NCI-H69 (cell line): ENCODE results near the gene ENO2.
A peak's percentile ranks its signal among the peaks of the same experiment; 100 is the strongest.

ENCODE experiments used
- DNase-seq: peaks from one replicate; lab custom pipeline; 2025; lab: John Stamatoyannopoulos, UW

Gene ENO2

DNA sequence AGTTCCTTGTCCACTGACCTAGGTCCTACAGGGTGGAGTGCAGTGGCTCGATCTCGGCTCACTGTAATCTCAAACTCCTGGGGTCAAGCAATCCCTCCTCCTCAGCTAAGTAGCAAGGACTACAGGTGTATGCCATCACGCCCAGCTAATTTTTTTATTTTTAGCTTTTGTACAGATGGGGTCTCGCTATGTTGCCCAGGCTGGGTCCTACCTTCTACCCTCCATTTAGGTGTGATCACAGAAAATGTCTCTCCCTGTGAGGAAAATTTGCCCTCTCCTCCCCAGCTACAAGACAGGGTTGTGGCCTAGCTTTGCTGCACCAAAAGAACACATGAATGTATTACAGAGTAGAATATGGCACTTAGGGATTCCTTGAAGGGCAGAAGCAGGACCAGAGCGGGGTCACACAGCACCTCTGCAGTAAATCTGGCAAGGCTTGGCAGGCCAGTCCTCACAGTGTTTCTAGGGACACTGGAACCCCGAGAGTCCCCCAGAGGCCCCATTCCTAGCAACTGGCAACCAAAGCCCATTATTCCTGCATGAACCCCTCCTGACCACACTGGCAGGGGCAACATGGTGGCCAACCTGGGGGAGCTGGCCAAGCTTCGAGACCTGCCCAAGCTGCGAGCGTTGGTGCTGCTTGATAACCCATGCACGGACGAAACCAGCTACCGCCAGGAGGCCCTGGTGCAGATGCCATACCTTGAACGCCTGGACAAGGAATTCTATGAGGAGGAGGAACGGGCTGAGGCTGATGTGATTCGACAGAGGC lies 2.0 kb upstream of the ENO2 start:
- no peak for DNase-seq

DNA sequence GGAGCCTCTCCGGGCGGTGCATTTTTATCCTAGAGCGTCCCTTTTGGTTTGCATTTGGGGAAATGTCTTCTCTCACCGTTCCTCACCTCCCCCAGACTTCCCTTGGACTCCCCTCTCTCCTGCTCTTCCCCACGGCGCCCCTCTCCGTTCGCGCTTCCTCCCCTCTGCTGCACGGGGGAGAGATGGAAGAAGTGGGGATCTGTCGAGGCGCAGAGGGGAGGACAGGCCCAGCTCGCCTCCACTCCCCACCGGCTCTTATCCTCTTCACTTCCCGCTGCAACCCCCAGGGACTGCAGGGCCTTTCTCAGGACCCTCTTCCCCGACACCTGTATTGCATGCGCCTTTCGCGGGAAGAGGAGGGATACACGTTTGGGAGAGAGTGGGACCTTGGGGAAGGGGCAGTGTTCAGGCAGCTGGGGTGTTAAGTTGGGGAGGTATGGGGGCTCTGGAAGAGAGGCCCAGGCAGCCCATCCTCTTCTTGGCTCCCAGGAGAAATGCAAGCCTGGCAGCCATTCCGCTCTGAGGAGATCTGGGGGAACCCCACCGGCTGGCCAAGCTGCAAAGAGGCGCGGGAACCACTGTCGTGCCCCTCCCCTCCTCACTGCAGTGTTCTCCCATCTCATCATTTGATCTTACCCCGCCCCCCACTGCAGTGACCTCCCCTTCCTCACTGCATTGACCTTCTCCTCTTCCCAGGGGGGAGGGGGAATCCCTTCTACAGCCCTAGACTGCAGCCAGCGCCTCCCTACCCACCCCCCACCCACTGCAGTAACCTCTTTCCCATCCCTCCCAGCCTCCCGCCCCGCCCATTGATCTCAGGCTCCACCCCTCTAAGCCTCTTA lies 788 bp downstream of the ENO2 start:
- peak; percentile 62 for DNase-seq

DNA sequence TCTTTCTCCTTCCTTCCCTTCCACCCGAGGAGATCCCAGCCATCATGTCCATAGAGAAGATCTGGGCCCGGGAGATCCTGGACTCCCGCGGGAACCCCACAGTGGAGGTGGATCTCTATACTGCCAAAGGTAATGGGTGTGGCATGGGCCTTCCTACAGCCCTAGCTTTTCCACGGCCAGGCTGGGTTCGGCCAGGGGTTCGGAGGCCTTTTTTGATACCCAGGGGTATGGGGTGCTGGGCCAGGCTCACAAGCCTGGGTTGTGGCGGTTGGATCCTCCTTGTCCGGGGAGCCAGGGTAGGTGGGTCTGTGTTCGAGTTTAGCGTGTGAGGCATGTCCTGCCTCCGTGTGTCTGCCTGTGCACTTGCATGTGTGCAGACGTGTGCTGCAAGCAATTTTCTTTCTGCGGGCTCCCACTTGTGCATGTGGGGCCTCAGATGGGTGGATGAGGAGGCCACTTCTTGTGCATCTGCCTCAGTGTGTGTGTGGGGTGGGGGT lies 1.5 kb downstream of the ENO2 start:
- DNase-seq, result no peak

DNA sequence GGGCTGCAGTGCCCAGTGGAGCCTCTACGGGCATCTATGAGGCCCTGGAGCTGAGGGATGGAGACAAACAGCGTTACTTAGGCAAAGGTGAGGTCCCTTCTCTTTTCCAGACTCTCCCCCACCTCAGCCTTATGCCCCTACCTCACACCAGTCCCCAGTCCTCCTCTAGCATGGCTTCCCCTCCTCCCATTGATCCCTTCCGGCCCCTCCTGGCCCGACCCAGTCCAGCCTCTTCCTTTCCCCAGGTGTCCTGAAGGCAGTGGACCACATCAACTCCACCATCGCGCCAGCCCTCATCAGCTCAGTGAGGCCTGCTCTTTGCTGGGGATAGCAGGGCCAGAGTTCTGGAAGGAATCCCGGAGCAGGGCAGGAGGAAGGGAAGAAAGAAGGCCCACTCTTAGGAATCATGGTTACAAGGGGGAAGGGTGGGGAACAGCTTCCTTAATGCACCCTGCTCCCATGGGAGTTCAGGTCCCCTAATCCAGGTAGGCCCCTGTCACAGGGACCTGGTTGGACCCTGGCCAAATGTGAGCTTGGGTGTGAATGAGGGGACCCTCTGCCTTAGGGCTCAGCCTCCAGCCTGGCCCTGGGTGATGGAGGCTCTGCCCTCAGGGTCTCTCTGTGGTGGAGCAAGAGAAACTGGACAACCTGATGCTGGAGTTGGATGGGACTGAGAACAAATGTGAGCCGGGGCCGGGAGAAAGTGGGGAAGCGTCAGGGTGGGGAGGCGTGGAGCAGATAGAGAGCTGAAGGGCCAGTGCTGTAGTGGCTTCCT lies 2.2 kb downstream of the ENO2 start:
- DNase-seq, result no peak

DNA sequence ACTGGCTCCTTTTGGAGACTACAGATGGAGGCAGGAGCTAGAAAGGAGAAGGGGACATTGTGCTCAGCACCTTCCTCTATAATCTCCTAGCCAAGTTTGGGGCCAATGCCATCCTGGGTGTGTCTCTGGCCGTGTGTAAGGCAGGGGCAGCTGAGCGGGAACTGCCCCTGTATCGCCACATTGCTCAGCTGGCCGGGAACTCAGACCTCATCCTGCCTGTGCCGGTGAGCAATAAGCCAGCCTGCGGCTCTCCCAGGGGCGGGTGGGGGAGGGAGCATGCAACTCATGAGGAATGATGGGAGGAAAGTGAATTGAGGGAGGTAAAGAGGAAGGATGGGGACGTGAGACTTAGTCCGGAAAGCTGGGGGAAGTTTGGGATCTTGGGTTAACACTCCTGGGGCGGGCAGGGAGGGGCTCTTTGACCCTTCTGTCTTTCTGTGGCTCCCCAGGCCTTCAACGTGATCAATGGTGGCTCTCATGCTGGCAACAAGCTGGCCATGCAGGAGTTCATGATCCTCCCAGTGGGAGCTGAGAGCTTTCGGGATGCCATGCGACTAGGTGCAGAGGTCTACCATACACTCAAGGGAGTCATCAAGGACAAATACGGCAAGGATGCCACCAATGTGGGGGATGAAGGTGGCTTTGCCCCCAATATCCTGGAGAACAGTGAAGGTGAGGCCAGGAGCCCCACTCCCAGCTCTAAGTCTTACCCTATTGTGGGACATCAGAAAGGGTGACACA lies 3.3 kb downstream of the ENO2 start:
- DNase-seq, result no peak

DNA sequence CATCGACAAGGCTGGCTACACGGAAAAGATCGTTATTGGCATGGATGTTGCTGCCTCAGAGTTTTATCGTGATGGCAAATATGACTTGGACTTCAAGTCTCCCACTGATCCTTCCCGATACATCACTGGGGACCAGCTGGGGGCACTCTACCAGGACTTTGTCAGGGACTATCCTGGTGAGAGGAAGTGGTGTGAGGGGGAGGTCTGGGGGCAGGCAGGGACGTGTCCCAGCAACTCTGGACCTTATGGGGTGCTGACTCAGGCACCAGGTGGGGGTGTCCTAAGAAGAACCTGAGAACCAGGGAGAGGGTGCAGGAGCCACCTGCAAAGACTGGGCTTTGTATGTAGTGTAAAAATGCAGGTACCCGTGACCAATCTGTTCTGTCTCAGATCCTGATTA lies 5.2 kb downstream of the ENO2 start:
- DNase-seq, result no peak

DNA sequence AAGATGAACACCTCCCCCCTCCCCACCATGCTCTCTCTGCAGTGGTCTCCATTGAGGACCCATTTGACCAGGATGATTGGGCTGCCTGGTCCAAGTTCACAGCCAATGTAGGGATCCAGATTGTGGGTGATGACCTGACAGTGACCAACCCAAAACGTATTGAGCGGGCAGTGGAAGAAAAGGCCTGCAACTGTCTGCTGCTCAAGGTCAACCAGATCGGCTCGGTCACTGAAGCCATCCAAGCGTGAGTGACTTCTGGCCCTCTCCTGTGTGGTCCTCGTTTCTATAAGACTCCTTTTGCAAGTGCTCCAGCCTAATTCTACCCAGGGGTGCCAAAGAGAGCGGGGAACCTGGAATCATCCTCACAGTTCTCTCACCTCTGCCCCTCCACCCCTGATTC lies 7.2 kb downstream of the ENO2 start:
- no peak for DNase-seq

DNA sequence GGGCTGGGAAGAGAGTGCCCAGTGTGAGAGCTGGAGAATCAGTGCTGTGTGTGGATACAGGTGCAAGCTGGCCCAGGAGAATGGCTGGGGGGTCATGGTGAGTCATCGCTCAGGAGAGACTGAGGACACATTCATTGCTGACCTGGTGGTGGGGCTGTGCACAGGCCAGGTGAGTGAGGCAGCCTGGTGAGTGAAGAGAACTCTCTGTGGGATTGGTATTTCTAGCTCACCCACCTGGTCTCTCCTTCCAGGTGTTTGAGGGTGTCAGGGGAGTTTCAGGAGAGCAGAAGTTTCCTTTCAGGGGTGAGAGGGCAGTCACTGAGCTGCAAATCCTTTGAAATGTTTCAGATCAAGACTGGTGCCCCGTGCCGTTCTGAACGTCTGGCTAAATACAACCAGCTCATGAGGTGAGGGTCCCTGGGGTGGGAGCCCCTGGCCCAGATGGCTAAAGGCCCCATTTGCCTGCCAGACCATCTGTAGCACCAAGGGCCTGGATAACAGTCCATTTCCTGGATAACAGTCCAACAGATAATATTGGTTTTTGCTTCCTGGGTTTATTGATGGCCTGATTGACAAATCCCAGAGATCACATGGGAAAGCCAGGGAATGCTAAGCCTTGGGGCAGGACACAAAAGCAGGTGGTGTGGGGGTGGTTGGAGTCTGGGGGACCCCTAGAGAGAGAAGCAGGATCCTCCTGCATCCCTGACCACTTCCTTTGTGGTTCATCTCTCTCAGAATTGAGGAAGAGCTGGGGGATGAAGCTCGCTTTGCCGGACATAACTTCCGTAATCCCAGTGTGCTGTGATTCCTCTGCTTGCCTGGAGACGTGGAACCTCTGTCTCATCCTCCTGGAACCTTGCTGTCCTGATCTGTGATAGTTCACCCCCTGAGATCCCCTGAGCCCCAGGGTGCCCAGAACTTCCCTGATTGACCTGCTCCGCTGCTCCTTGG lies 7.9 kb downstream of the ENO2 start:
- DNase-seq, result no peak

DNA sequence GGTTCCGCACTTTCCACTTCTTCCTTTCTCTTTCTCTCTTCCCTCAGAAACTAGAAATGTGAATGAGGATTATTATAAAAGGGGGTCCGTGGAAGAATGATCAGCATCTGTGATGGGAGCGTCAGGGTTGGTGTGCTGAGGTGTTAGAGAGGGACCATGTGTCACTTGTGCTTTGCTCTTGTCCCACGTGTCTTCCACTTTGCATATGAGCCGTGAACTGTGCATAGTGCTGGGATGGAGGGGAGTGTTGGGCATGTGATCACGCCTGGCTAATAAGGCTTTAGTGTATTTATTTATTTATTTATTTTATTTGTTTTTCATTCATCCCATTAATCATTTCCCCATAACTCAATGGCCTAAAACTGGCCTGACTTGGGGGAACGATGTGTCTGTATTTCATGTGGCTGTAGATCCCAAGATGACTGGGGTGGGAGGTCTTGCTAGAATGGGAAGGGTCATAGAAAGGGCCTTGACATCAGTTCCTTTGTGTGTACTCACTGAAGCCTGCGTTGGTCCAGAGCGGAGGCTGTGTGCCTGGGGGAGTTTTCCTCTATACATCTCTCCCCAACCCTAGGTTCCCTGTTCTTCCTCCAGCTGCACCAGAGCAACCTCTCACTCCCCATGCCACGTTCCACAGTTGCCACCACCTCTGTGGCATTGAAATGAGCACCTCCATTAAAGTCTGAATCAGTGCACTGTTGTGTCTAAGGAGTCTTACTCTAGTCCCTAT lies 8.8 kb downstream of the ENO2 start:
- DNase-seq, result no peak

DNA sequence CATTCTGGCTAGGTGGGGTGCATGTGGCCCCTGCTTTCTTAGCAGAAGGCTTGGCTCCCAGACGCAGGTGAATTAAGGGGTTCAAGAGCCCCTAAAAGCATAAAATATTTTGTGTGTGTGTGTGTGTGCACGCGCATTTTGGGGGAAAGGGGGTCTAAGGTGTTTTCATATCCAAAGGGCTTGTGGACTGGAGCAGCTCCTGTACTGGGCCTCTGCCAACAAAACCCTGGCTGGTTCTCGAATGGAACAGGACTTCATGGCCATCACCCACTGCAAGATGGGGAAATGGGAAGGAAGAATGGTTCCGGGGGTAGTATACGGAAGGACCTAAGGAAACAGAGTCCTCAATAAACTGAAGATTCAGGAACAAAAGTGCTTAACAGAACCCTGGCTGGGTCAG lies 9.5 kb downstream of the ENO2 start:
- DNase-seq, result no peak

DNA sequence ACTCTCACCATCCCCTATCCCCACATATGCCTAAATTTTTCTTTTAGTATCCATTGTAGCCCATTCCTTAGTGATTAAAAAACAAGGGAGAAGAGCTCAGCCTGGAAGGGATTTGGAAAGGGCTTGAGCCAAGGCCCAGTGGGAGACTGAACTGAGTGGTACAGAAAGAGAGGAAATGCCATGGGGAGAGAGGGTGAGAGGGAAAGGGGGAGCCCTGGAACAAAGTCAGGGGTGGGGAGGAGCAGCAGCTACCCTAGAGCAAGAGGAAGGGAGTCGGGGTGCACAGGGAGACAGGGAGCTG lies 10.8 kb downstream of the ENO2 start:
- DNase-seq, result peak; percentile 69

DNA sequence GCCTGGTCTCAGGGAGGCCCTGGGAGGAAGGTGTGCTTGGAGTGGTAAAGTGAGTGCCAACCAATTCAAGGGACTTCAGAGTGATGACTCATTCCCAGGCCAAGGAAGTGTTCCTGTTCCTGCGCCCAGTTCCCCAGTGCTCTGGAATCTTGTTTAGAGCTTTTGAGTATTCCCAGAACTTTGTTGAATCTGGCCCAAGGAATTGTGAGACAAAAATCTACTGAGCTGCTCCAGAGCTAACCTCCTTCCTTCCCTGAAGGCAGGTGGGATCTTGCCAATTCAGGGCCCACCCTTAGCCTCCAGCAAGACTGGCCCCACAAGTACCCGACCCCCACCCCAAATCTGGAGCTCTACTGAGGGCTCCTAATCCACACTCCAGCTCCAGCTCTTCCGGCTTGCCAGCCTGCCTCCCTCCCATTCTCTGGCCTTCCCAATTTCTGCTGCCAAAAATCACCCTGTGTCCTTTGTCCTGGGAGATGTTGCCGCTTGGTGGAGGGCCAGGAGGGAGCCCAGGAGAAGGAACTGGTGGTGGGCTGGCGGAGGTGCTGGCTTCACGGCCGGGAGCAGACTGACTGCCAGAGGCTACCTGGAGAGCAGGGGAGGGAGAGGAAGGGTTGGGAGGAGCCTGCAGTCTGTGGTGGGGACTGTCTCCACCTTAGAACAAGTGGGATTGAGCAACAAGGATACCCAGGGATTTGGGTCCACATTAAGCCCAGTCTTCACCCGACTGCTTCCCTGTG lies 11.3 kb downstream of the ENO2 start:
- peak; percentile 76 for DNase-seq

DNA sequence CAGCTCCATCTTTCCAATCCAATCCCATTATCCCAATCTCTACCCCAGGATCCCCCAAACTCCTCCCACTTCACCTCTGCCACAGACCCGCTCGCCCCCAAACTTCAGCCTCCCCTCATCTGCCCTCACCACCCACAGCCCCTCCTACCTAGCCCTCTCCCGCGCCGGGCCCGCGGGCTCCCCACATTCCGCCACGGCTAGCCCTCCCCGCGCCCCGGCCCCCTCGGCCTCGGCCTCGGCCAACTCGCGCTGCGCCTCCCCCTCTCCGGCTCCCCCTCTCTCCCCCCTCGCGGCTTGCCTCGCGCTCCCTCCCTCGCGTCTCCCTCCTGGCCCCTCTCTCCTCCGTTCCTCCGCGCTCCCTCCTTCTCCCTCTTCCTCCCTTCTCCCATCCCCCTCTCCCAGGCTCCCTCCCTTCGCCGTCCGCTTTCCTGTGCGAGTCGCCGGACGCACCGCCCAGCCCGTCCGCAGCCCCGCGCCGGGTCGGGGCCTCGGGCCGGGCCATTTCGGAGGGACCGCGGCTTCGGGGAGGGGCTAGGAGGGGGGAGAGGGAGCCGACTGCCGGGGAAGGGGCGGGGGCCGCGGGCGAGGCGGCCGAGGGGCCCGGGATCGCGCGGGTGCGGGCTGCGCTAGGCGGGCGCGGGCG lies 13.1 kb downstream of the ENO2 start, which contains the start of gene ATN1:
Gene ATN1 (plus strand): TSS at position 581 of the 643 bp plus-strand sequence. CDS start 6,043 bp downstream, outside the sequence.
- peak; percentile 92 for DNase-seq

DNA sequence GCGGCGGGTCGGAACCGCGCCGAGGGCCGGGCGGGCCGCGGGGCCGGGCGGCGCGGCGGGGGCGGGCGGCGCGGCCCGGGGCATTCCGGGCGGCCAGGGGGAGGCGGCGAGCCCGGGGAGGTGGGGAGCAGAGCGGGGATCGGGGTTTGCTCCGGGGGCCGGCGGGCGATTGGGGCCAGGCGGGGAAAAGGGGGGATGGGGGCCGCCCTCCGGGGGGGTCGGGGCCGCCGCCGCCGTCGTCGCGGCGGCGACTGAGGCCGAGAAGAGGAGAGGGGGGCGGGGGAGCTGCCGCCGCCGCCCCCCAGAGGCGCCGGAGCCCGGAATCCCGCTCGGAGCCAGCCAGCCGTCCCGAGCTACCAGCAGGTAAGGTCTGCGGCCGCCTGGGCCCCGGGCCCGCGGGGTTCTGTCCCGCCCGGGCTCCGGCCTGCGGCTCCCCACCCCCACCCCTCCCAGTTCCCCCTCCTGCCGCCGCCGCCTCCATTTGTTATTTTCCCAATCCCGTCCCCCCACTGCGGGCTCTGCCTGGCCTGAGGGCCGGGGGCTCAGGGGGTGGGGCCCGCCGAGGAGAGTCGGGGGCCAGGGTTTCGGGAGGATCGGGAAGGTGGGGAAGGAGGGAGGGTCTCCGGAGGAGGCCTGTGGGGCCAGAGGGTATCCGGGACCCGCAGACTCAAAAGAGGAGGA lies 13.8 kb downstream of the ENO2 start:
- peak; percentile 43 for DNase-seq

DNA sequence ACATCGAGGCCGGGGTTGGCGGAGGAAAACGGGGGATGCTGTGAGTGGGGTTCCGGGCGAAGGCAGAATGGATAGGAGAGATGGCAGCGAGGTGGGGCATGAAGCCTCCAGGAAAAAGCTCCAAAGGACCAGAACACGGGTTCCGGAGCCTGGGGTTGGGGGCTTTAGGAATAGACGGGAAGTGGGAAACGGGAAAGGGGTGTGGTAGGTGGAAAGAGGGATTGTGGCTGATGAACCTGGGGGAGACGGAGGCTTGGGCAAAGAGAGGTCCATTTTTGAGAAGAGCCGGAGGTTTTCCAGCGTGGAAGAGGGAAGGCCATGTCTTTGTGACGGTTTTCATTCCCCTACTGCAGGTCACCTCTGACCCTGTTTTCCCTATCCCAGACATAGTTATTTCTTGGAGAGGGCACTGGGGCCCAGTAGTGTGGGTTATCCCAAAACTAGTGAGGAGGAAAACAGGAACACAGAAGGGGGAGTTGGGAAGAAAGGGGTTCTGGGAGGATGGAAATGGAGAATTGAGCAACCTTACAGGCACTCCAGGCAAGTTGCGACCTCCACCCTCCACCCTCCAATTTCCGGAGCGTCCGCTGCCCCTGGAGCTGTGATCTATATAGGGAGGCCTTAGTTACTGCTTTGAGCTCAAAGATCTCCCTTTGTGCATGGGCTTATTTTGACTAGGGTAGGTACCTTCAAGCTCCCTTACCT lies 14.5 kb downstream of the ENO2 start:
- peak; percentile 43 for DNase-seq

DNA sequence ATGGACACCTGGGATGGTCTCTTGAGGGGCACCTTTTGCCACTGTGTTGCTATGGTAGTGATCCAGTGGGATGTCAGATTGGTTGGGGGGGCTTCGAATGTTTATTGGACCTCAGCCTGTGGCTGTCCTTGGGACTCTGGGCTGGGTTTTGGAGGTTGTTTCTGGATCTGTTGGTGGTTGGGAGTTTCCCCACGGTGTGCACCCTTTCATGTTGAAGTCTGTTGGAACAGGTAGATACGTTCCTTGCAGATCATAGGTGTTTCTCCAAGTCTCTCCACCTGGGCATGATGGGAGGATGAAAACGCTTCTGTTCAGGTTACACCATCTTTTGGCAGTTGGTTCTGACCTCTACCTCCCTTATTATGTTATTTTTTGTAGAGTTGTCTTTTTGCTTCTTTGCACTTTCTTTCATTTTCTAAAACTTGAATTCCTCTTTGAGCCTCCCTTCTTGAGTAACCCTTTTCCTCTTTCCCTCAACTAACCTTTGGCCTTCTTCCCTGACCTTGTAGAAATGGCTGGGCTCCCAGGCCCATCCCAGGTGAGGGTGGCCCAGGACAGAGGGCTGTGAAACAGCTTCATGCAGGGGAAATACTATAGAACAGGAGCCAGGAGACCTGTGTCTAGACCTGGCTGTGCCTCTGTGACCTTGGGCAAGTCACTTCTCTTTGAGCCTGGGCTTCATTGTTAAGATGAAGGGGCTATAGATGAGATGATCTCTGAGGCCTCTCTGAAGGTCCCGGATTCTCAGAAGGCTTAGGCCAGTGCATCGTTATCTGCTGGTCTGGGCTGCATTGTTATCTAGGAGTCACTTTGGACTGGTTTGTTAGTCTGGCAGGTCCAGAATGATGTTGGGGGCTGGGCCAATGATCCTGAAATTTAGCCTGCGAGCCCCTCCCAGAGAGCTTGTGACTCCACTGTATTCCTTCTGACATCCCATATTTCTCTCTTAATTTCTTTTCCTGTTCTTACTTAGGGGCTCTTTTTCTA lies 15.4 kb downstream of the ENO2 start:
- DNase-seq, result no peak
